ENCODE measurements around the gene CNKSR3.

CNKSR3 gene

DNA sequence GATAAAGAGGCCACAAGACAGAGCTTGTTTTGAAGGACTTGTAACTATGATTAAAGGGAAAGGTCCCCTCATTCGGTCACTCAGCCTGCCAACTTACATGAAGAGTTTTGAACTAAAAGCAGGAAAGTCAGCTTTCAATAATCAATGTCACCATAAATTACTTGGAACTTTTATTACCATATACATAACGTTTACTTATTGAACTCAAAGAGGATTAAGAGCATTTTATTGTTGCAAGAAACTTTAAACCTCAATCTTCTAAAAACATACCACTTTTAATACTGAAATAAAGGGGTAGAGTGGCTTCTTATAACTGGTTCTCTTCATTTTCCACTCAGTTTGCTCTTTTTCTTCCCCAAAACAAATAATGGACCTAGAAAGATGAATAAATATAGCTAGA is 65.1 kb downstream of the CNKSR3 start:
- DNase-seq (ENCODE audit: insufficient read length, low spot score) (no peak), FAIRE-seq (no peak)
- no peak for TF ChIP-seq CTCF (IDR thresholded peaks at IDR 0.05; ENCODE audit: insufficient read depth, missing control alignments)

DNA sequence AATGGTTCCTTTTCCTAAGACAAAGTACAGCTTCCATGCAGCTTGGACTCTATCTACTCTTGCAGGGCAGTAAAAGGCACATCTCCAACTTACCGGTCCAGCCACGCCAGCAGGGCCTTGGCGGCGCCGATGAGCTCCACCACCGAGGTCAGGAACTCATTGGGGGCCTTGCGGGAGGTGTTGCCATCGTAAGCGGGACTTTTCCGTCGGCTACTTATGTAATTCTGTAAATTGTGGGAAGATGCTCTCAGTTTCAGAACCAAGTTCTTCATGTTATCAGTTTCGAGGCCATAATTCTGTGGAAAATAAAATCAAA is 68.5 kb downstream of the CNKSR3 start:
- FAIRE-seq (no peak), DNase-seq (ENCODE audit: insufficient read length, low spot score) (no peak)
- no peak for TF ChIP-seq CTCF (IDR thresholded peaks at IDR 0.05; ENCODE audit: insufficient read depth, missing control alignments)

DNA sequence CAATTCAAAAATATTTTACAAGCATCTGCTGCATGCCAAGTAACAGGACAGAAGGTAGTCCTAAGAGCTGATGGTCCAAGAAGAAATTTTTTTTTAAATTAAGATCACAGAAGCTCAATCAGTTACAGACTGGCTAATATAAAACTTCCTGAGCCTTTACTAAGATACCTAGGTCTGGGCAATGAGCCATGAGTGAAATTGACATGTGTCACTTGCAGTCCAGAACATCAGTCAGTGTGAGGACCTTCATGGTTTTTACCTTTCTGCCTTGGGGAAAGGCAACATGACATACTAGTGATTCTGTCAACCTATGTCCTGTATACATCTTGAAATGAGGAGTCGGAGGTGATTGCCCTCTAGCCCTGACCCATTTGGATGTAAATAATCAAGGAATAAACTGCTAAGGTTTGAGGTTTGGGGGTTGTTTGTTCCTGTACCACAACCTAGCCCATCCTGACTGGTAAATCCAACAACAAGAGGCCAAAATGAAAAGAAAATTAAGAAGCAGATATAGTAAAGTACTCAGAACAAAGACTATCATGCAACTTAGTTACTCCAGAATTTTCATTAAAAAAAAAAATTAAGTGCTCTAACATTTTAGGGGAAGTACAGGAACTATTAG is 70.0 kb downstream of the CNKSR3 start:
- TF ChIP-seq CTCF (IDR thresholded peaks at IDR 0.05; ENCODE audit: insufficient read depth, missing control alignments) = no peak
- no peak for FAIRE-seq
- DNase-seq (ENCODE audit: insufficient read length, low spot score) = no peak

- FAIRE-seq (no peak), DNase-seq (ENCODE audit: insufficient read length, low spot score) (no peak)
- TF ChIP-seq CTCF (IDR thresholded peaks at IDR 0.05; ENCODE audit: insufficient read depth, missing control alignments) = no peak
These were observed 70.5 kb downstream of the CNKSR3 start for GRCh38 chr6:154440022-154440421.

- no peak for FAIRE-seq
- no peak for TF ChIP-seq CTCF (IDR thresholded peaks at IDR 0.05; ENCODE audit: insufficient read depth, missing control alignments)
- no peak for DNase-seq (ENCODE audit: insufficient read length, low spot score)
These were observed 71.5 kb downstream of the CNKSR3 start for GRCh38 chr6:154438882-154439415.

DNA sequence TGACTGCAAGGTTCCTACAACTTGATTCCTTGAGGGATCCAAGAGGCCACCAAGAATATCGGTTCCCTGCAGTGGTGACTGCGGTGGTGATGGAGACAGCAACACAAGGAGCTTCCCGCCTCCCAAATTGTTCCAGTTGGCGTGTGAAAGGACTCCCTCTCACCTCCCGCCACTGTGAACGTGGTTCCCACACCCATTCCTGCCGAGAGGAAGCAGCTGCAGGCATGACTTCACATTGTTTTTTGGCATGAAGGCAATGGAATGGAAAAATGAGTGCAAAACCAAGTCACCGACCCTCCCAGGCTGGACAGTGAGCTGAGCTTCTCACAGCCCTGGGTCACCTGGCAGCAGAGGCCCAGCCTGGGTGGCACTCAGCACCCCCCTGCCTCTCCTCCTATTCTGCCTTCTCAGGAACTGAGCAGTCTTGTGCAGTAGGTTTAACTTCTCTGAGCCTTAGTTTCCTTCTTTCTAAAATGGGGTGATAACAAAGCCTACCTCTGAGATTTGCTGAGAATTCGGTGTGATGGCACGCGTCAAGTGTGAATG is 75.0 kb downstream of the CNKSR3 start:
- TF ChIP-seq CTCF (IDR thresholded peaks at IDR 0.05; ENCODE audit: insufficient read depth, missing control alignments) = no peak
- DNase-seq (ENCODE audit: insufficient read length, low spot score) (no peak), FAIRE-seq (no peak)

- DNase-seq (ENCODE audit: insufficient read length, low spot score) (no peak), FAIRE-seq (no peak)
- TF ChIP-seq CTCF (IDR thresholded peaks at IDR 0.05; ENCODE audit: insufficient read depth, missing control alignments) = no peak
These were observed 75.8 kb downstream of the CNKSR3 start for GRCh38 chr6:154434662-154435061.

All from D721Med (cell line).